H1 (cell line): ENCODE measurements around the gene VPS13D. TPM values are rescaled to one million over a fixed set of nuclear protein-coding genes. Genes with fewer than 3 reads are reported as not detected.

Experiments
- CTCF ChIA-PET: fragments of 300-600 bp; sonication (Branson Sonifier 250); formaldehyde crosslinking; loops from one replicate; lab custom pipeline; 2021; ENCODE audit not compliant: partially characterized antibody; lab: Charles Lee
- POLR2A ChIA-PET: fragments of 300-600 bp; sonication (Branson Sonifier 250); formaldehyde crosslinking; loops from one replicate; lab custom pipeline; 2021; ENCODE audit warnings: inconsistent platforms; ENCODE audit not compliant: partially characterized antibody; lab: Charles Lee
- DNase-seq, 2 experiments: peaks; one replicate each; pipeline versions ENCODE4 v3.0.0 to v3.0.0-alpha.2; 2010 to 2022; ENCODE audit warnings: low spot score in 2 of 2, low read depth in 1 of 2, mixed read lengths in 1 of 2
- FAIRE-seq: peaks from 2 replicates; lab custom pipeline; 2011; peaks lifted over from hg19 to GRCh38; lab: Jason Lieb, UNC
- H2AFZ ChIP-seq: 2 replicates; pipeline ENCODE4 v1.8.1; 2012; ENCODE audit warnings: low read length, inconsistent platforms
- H2AK5ac ChIP-seq: 2 replicates; pipeline ENCODE4 v1.6.1; 2013; ENCODE audit warnings: low read depth, low read length
- H2BK120ac ChIP-seq: replicated peaks from 2 replicates; pipeline ENCODE3; 2013; ENCODE audit warnings: low read depth, low read length, inconsistent platforms
- H2BK12ac ChIP-seq: 2 replicates; pipeline ENCODE4 v1.6.1; 2013; ENCODE audit warnings: low read depth, low read length
- H2BK15ac ChIP-seq: 2 replicates; pipeline ENCODE4 v1.6.1; 2013; ENCODE audit warnings: low read length
- H2BK20ac ChIP-seq: 2 replicates; pipeline ENCODE4 v1.6.1; 2013; ENCODE audit warnings: low read length
- H2BK5ac ChIP-seq: 2 replicates; pipeline ENCODE4 v1.6.1; 2013; ENCODE audit warnings: low read depth, low read length
- H3K14ac ChIP-seq: 2 replicates; pipeline ENCODE4 v1.6.1; 2013; ENCODE audit warnings: inconsistent platforms; ENCODE audit not compliant: insufficient read length
- H3K18ac ChIP-seq: 2 replicates; pipeline ENCODE4 v1.6.1; 2013; ENCODE audit warnings: low read length; ENCODE audit errors: extremely low read depth
- H3K23ac ChIP-seq: 2 replicates; pipeline ENCODE4 v1.6.1; 2013; ENCODE audit warnings: inconsistent platforms; ENCODE audit not compliant: insufficient read length
- H3K23me2 ChIP-seq: 2 replicates; pipeline ENCODE4 v1.6.1; 2013; ENCODE audit warnings: low read depth, low read length
- H3K27ac ChIP-seq: 2 replicates; pipeline ENCODE4 v1.6.1; 2011; ENCODE audit warnings: low read depth, low read length, inconsistent platforms
- H3K27me3 ChIP-seq, 4 experiments: replicated peaks in 1 of 4; 1 replicate in 1 of 4; 2 replicates in 3 of 4; pipeline versions ENCODE4 v1.6.1 to v1.8.1; 2011 to 2013; ENCODE audit warnings: low read length in 3 of 4, mild to moderate bottlenecking in 3 of 4, inconsistent platforms in 2 of 4, mixed read lengths in 2 of 4, moderate library complexity in 1 of 4; ENCODE audit not compliant: control insufficient read depth in 3 of 4, insufficient read depth in 3 of 4; ENCODE audit errors: extremely low read depth in 1 of 4
- H3K36me3 ChIP-seq, 4 experiments: 2 replicates each; pipeline versions ENCODE4 v1.6.1 to v1.8.1; 2011 to 2013; ENCODE audit warnings: mild to moderate bottlenecking in 4 of 4, low read length in 3 of 4, moderate library complexity in 2 of 4, control low read depth in 1 of 4, inconsistent platforms in 1 of 4; ENCODE audit not compliant: insufficient read depth in 4 of 4, control insufficient read depth in 2 of 4
- H3K4ac ChIP-seq: replicated peaks from 2 replicates; pipeline ENCODE3; 2013; ENCODE audit warnings: low read length, low read depth, mixed read lengths, inconsistent platforms; ENCODE audit not compliant: insufficient read length
- H3K4me1 ChIP-seq, 4 experiments: replicated peaks in 1 of 4; 1 replicate in 1 of 4; 2 replicates in 3 of 4; pipeline versions ENCODE4 v1.6.1 to v1.8.1; 2011 to 2013; ENCODE audit warnings: low read length in 3 of 4, inconsistent platforms in 2 of 4, mixed read lengths in 1 of 4; ENCODE audit not compliant: insufficient read depth in 4 of 4, control insufficient read depth in 3 of 4
- H3K4me2 ChIP-seq, 2 experiments: 2 replicates each; pipeline versions ENCODE4 v1.6.1 to v1.8.1; 2011 to 2013; ENCODE audit warnings: low read depth in 2 of 2, low read length in 2 of 2, control low read depth in 1 of 2, inconsistent platforms in 1 of 2, mild to moderate bottlenecking in 1 of 2; ENCODE audit not compliant: insufficient read depth in 1 of 2
- H3K4me3 ChIP-seq, 4 experiments: fragments of 200-600, 300-600 bp in 1 of 4; sonication (generic), shearing (Covaris generic), sonication (Bioruptor Twin) in 1 of 4; 2 replicates each; pipeline versions ENCODE4 v1.5.1 to v1.8.1; 2011 to 2016; ENCODE audit warnings: low read length in 4 of 4, low read depth in 3 of 4, control low read depth in 2 of 4, inconsistent platforms in 2 of 4, mild to moderate bottlenecking in 2 of 4, mixed read lengths in 1 of 4, moderate library complexity in 1 of 4; ENCODE audit not compliant: insufficient read depth in 2 of 4; ENCODE audit errors: extremely low read depth in 1 of 4
- H3K56ac ChIP-seq: replicated peaks from 2 replicates; pipeline ENCODE3; 2013; ENCODE audit warnings: low read depth, mild to moderate bottlenecking, mixed read lengths, low read length, inconsistent platforms; ENCODE audit not compliant: insufficient read length
- H3K79me1 ChIP-seq: 2 replicates; pipeline ENCODE4 v1.6.1; 2013; ENCODE audit warnings: low read depth, low read length, control low read depth
- H3K79me2 ChIP-seq, 2 experiments: 2 replicates each; pipeline versions ENCODE4 v1.6.1 to v1.8.1; 2012 to 2013; ENCODE audit warnings: low read length in 2 of 2, mild to moderate bottlenecking in 2 of 2, inconsistent platforms in 1 of 2; ENCODE audit not compliant: insufficient read depth in 2 of 2, control insufficient read depth in 1 of 2
- H3K9ac ChIP-seq, 4 experiments: replicated peaks in 1 of 4; 1 replicate in 1 of 4; 2 replicates in 3 of 4; pipeline versions ENCODE4 v1.6.1 to v1.8.1; 2011 to 2013; ENCODE audit warnings: low read depth in 3 of 4, low read length in 3 of 4, control low read depth in 2 of 4, mild to moderate bottlenecking in 2 of 4, moderate library complexity in 2 of 4, inconsistent platforms in 1 of 4; ENCODE audit errors: extremely low read depth in 1 of 4
- H3K9me3 ChIP-seq, 2 experiments: 2 replicates each; pipeline versions ENCODE4 v1.6.1 to v1.8.1; 2012 to 2013; ENCODE audit warnings: mild to moderate bottlenecking in 2 of 2, moderate library complexity in 2 of 2, control low read depth in 1 of 2, inconsistent platforms in 1 of 2, low read depth in 1 of 2, low read length in 1 of 2, mixed read lengths in 1 of 2; ENCODE audit not compliant: insufficient read depth in 2 of 2
- H4K20me1 ChIP-seq, 2 experiments: replicated peaks in 1 of 2; 2 replicates each; pipeline versions ENCODE3 to v1.8.1; 2011 to 2013; ENCODE audit warnings: inconsistent platforms in 2 of 2, low read length in 2 of 2, mild to moderate bottlenecking in 1 of 2; ENCODE audit not compliant: insufficient read depth in 2 of 2, control insufficient read depth in 1 of 2
- H4K5ac ChIP-seq: 2 replicates; pipeline ENCODE4 v1.6.1; 2013; ENCODE audit warnings: low read length, low read depth, mixed read lengths, inconsistent platforms; ENCODE audit not compliant: insufficient read length
- H4K8ac ChIP-seq: 2 replicates; pipeline ENCODE4 v1.8.0; 2013; ENCODE audit warnings: mild to moderate bottlenecking, moderate library complexity, low read length, inconsistent platforms; ENCODE audit not compliant: insufficient read depth; ENCODE audit errors: extremely low read depth
- H4K91ac ChIP-seq: replicated peaks from 2 replicates; pipeline ENCODE3; 2013; ENCODE audit warnings: low read length, mixed read lengths, inconsistent platforms; ENCODE audit not compliant: insufficient read length
- CREB1 ChIP-seq: IDR thresholded peaks from 2 replicates; pipeline ENCODE4 v1.6.1; 2012; ENCODE audit warnings: inconsistent platforms
- HDAC2 ChIP-seq, 2 experiments: fragments of 300-600 bp in 1 of 2; sonication (generic) in 1 of 2; IDR thresholded peaks; 2 replicates each; pipeline ENCODE4 v1.6.1; 2011 to 2012; ENCODE audit warnings: low read depth in 2 of 2, low read length in 2 of 2, mild to moderate bottlenecking in 2 of 2, moderate library complexity in 2 of 2, borderline replicate concordance in 1 of 2, inconsistent platforms in 1 of 2
- PHF8 ChIP-seq: fragments of 200-600 bp; sonication (generic); conservative IDR thresholded peaks from 2 replicates; pipeline ENCODE4 v1.7.1; 2012; ENCODE audit warnings: low read depth, mild to moderate bottlenecking, inconsistent platforms, low read length, moderate library complexity
- RBBP5 ChIP-seq: IDR thresholded peaks from 2 replicates; pipeline ENCODE4 v1.7.1; 2012; ENCODE audit warnings: low read depth, mild to moderate bottlenecking, inconsistent platforms, low read length, moderate library complexity, borderline replicate concordance
- RXRA ChIP-seq: IDR thresholded peaks from 2 replicates; pipeline ENCODE4 v1.6.1; 2011; ENCODE audit warnings: low read depth, mild to moderate bottlenecking, low read length, moderate library complexity; ENCODE audit not compliant: insufficient read depth
- TBP ChIP-seq: IDR thresholded peaks from 2 replicates; pipeline ENCODE4 v1.6.1; 2011; ENCODE audit warnings: low read depth, low read length, improper control_type of control experiment
- WGBS, 2 experiments: shearing (Covaris generic) in 1 of 2; methylation state at CpG; one replicate each; pipeline versions ENCODE4 v1.1.6 to v1.1.7; 2013 to 2015; ENCODE audit warnings: low lambda C conversion rate in 2 of 2, mixed read lengths in 2 of 2, inconsistent platforms in 1 of 2, low coverage in 1 of 2, missing lambda C conversion rate in 1 of 2; ENCODE audit not compliant: insufficient replicate concordance in 2 of 2, insufficient coverage in 1 of 2, insufficient read length in 1 of 2; ENCODE audit errors: extremely low coverage in 1 of 2, missing lambda C conversion rate in 1 of 2; 5-methylcytosine and 5-hydroxymethylcytosine counted together
- polyA plus RNA-seq, 7 experiments: library from polyadenylated mRNA; depleted of rRNA in 3 of 7; stranded (reverse) in 5 of 7; unstranded in 2 of 7; fragments of >200 nt in 5 of 7; fragments of 200-250 nt in 2 of 7; gene quantifications; 1 replicate in 5 of 7; 2 replicates in 1 of 7; 4 replicates in 1 of 7; pipeline versions ENCODE4 v1.2.1 to v1.2.3, GENCODE V29; 2011 to 2013; ENCODE audit warnings: missing spikeins in 2 of 7, mixed read lengths in 2 of 7
- total RNA-seq: library from RNA; stranded (reverse); fragmentation: NEBNext Ultra II Directional; extraction: Animal tissue kit (Norgen Biotek cat#: 25700); gene quantifications from 2 replicates; pipeline ENCODE4 v1.2.1, GENCODE V29; 2021

VPS13D gene
- total and polyA plus RNA-seq, 2 of the 8 experiments (the other 6 are each of a cell fraction or from before 2014, with no cell fraction given): 10.9 to 31.2 TPM

DNA sequence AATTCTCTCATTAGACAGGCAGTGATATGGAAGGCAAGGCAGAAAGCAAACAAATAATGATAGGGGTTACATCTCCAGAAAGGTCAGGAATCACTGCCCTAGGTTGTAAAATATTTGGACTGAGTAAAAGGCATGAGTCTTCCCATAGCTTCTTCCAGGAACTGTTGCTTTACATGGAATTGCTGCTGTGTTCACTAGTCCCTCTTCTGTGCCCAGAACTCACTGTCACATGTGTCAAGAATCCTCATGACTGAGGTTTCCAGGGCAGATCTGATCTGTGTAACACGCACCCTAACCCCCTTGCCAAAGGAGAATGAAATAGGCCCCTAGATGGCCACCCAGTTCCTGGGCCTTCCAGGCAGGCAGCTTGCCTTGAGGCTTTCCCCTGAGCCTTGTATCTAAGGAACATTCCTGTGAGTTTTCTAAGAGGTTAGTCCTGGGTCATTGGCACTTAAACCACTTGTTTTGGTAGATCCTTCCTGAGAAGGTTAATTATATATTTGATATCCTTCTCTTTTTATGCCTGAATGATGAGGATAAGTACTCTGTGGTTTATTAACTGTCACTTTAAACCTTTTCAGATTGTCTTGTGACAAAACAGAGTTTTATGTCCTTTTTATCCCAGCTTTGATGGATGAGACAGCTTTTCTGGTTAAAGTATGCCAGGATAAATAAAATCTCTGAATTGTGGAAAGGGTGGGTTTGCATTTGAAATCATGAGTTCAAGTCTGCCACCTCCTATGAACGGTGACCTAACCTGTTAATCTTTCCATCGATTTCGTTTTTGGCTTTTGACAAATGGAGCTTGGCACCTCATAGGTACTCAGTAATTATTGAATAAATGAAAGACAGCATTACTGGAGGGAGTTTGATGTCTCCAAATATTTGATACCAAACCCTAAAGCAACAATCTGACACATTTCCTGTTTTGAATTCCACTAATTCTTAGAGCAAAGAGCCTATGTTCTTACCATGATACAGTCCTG lies 224.9 kb downstream of the VPS13D start:
- Histone ChIP-seq H3K27ac (no peak overlapping the region), H3K14ac (no peak overlapping the region), H4K91ac (no peak overlapping the region), H3K23me2 (no peaks in the 10 kb centered on the region), H3K9ac (no peak overlapping the region), H3K36me3 (peaks cover 0 to 6% (median 0%) of the 10 kb centered on the region in 4 experiments; a peak in 1 of 8 replicates), H2BK15ac (no peak overlapping the region), H3K4me3 (no peak overlapping the region), H3K27me3 (no peaks in the 10 kb centered on the region), H2BK12ac (no peak overlapping the region), H2AFZ (no peak overlapping the region), H4K5ac (no peak overlapping the region), H3K4me1 (no peaks in the 10 kb centered on the region; a peak in 2 of 7 replicates), H2BK5ac (no peak overlapping the region), H4K20me1 (no peaks in the 10 kb centered on the region), H3K79me2 (no peaks in the 10 kb centered on the region), H3K9me3 (no peaks in the 10 kb centered on the region), H3K23ac (no peak overlapping the region), H4K8ac (no peak overlapping the region), H3K56ac (no peak overlapping the region), H3K4me2 (no peak overlapping the region), H2BK120ac (no peak overlapping the region), H2BK20ac (no peak overlapping the region)
- 91% methylated on average over 4 of the region's 4 CpGs; no CpG with 5 or more reads in 1 of the 2 experiments for WGBS, 2 experiments
- DNase-seq (no peak), FAIRE-seq (no peak)
- POLR2A ChIA-PET: no interaction called here
- CTCF ChIA-PET: interaction anchor here (0.7 to 1.4 kb wide), 6 partner anchors 14 to 1420 kb away, joined by 3 to 4 read pairs (median 4); no protein-coding TSS in a partner anchor
- TF ChIP-seq RBBP5: no peak
- TF ChIP-seq PHF8: no peak
- TF ChIP-seq CREB1: no peak
- TF ChIP-seq RXRA: no peak
- TF ChIP-seq TBP: no peak
- no peak for TF ChIP-seq HDAC2 (IDR thresholded peaks at IDR 0.05; ENCODE audit: borderline replicate concordance in 1 of 2, low read depth in 2 of 2, low read length in 2 of 2)
- TF ChIP-seq, all 59 proteins: peak for 0
- Histone ChIP-seq H2AK5ac (no peak overlapping the region), H3K18ac (no peak overlapping the region), H3K79me1 (no peaks in the 10 kb centered on the region; the same call in 1 of the 2 replicates), H3K4ac (no peak overlapping the region)
